Adrenal gland (tissue), 5 donors: ENCODE results near the gene LPAR5.

Experiments used
- POLR2A ChIP-seq, 2 donors: fragments of 450-650 bp; IDR thresholded peaks; one replicate each; pipeline ENCODE4 v1.6.1; 2017; ENCODE audit warnings: antibody characterized with exemption in 2 of 2, mild to moderate bottlenecking in 2 of 2, moderate library complexity in 1 of 2
- TF ChIP-seq, protein P1 (sequence below), 6 experiments: fragments of 450-650 bp in 4 of 6; fragments of 200-600 bp in 2 of 6; sonication (generic) in 1 of 6; IDR thresholded peaks; 1 replicate in 5 of 6; 2 replicates in 1 of 6; pipeline versions ENCODE4 v1.5.1 to v1.8.0; 2016 to 2021; ENCODE audit warnings: antibody characterized with exemption in 6 of 6, mild to moderate bottlenecking in 2 of 6, moderate library complexity in 1 of 6
- donor health status: DM: no; HTN: no; CAD: no.

DNA sequence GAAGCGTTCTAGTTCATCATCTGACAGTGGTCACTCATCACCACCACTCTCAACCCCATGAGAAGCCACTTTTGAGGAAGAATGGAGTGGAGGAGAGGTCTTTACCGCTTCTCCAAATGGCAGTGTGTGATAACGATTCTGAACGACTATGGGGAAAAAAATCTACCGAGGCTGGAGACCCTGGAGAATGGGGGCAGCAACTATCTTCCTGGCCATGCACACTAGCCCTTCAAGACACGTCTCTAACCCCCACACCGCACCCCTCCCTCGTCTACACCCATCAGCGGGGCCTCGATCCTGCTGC lies 26.8 kb upstream of the LPAR5 start:
- TF ChIP-seq, protein P1, sequence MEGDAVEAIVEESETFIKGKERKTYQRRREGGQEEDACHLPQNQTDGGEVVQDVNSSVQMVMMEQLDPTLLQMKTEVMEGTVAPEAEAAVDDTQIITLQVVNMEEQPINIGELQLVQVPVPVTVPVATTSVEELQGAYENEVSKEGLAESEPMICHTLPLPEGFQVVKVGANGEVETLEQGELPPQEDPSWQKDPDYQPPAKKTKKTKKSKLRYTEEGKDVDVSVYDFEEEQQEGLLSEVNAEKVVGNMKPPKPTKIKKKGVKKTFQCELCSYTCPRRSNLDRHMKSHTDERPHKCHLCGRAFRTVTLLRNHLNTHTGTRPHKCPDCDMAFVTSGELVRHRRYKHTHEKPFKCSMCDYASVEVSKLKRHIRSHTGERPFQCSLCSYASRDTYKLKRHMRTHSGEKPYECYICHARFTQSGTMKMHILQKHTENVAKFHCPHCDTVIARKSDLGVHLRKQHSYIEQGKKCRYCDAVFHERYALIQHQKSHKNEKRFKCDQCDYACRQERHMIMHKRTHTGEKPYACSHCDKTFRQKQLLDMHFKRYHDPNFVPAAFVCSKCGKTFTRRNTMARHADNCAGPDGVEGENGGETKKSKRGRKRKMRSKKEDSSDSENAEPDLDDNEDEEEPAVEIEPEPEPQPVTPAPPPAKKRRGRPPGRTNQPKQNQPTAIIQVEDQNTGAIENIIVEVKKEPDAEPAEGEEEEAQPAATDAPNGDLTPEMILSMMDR (IDR thresholded peaks at IDR 0.05), result no peak
- TF ChIP-seq POLR2A (IDR thresholded peaks at IDR 0.05), result no peak
